NK-92 treated with Interleukin-12 subunit alpha and Interleukin-12 subunit beta, amount 100 ng/mL, for 24 hours (cell line): ENCODE results near the gene SLC18A2.
"Not testable (repeated sequence)": the region's sequence is repeated elsewhere in the genome, so short reads cannot be mapped to it uniquely, and the experiment has no call there.

ENCODE experiments used
- DNase-seq: peaks from one replicate; lab custom pipeline; 2025; lab: John Stamatoyannopoulos, UW

The SLC18A2 gene

GRCh38 chr10:117262903-117263293, 22.0 kb downstream of the SLC18A2 start:
- no peak for DNase-seq

- DNase-seq = no peak
These were observed 23.9 kb downstream of the SLC18A2 start for GRCh38 chr10:117264782-117265181.

- DNase-seq = no peak
These were observed 25.5 kb downstream of the SLC18A2 start for GRCh38 chr10:117266400-117266799.

GRCh38 chr10:117266812-117267211, 25.9 kb downstream of the SLC18A2 start:
- DNase-seq = no peak

- DNase-seq = no peak
These were observed 27.3 kb downstream of the SLC18A2 start for GRCh38 chr10:117268258-117268657.

GRCh38 chr10:117268907-117269306, 28.0 kb downstream of the SLC18A2 start:
- no peak for DNase-seq

GRCh38 chr10:117271427-117271826, 30.5 kb downstream of the SLC18A2 start:
- DNase-seq = no peak

GRCh38 chr10:117272195-117273076, 31.5 kb downstream of the SLC18A2 start:
- DNase-seq = no peak

- no peak for DNase-seq
These were observed 33.1 kb downstream of the SLC18A2 start for GRCh38 chr10:117273980-117274379.

- no peak for DNase-seq
These were observed 33.6 kb downstream of the SLC18A2 start for GRCh38 chr10:117274509-117274908.

- DNase-seq = no peak
These were observed 34.2 kb downstream of the SLC18A2 start for GRCh38 chr10:117275121-117275520.

GRCh38 chr10:117277675-117278074, 36.8 kb downstream of the SLC18A2 start:
- DNase-seq = no peak

- DNase-seq = no peak
These were observed 44.0 kb downstream of the SLC18A2 start for GRCh38 chr10:117284716-117285494.

- not testable (repeated sequence) for DNase-seq
These were observed 50.0 kb downstream of the SLC18A2 start for GRCh38 chr10:117290872-117291271.

GRCh38 chr10:117294039-117294645, 53.2 kb downstream of the SLC18A2 start:
- no peak for DNase-seq

- DNase-seq = no peak
These were observed 53.8 kb downstream of the SLC18A2 start for GRCh38 chr10:117294735-117295134.

GRCh38 chr10:117298219-117298618, 57.3 kb downstream of the SLC18A2 start:
- DNase-seq = no peak

- no peak for DNase-seq
These were observed 58.5 kb downstream of the SLC18A2 start for GRCh38 chr10:117299435-117299834.

GRCh38 chr10:117300671-117301070, 59.8 kb downstream of the SLC18A2 start:
- DNase-seq = no peak

- DNase-seq = not testable (repeated sequence)
These were observed 62.5 kb downstream of the SLC18A2 start for GRCh38 chr10:117303451-117303850.

- DNase-seq = no peak
These were observed 65.8 kb downstream of the SLC18A2 start for GRCh38 chr10:117306674-117307073.

GRCh38 chr10:117311261-117311660, 70.3 kb downstream of the SLC18A2 start:
- DNase-seq = no peak

GRCh38 chr10:117312430-117312829, 71.5 kb downstream of the SLC18A2 start:
- DNase-seq = no peak
